NOMO-1 (cell line): ENCODE measurements around the gene KDM4C.
"Not testable (repeated sequence)": the region's sequence is repeated elsewhere in the genome, so short reads cannot be mapped to it uniquely, and the experiment has no call there.

Source experiments
- DNase-seq, 2 experiments: peaks; one replicate each; lab custom pipeline; 2025; ENCODE audit not compliant: unreplicated experiment in 2 of 2; lab: John Stamatoyannopoulos, UW

Gene KDM4C

DNA sequence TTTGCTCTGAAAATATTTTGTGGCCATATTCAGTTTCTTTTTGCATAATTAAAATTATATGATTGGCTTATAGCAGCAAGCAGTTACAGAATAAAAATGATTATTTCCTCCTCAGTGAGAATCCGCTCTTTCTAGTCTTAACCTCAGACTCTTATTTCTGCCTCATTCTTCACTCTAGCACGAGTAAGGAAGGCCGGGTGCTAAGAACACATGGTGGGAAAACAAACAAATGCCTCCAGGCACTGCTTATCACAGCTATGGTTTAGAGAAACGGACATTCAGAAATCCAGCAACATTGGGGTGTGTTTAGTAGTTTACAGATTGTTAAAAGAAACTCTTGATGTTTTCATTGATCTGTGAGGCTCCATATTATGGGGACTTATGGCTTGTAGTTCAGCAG lies 168.7 kb downstream of the KDM4C start:
- no peak for DNase-seq

- DNase-seq = no peak
Observed at GRCh38 chr9:6927838-6928237, 170.1 kb downstream of the KDM4C start.

DNA sequence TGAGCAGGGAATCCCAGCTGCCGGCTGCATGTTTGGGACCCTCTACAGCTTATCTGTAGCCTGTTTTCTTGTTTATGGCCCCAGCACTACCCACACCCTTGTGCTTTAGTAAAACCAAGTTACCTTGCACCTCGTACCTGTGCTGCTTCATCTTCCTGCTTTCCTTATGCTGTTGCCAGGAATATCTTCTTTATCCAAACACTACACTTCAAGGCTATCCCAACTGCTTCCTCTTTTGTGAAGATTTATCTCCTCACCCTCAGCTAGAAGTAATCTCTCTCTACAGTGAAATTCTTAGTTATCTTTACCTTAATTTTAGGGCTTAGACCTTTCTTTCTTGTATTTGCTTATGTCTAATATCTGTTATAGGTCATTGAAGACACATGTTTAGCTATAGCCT lies 171.1 kb downstream of the KDM4C start:
- no peak for DNase-seq

- DNase-seq = no peak
Observed at GRCh38 chr9:6929441-6930215, 171.9 kb downstream of the KDM4C start.

DNA sequence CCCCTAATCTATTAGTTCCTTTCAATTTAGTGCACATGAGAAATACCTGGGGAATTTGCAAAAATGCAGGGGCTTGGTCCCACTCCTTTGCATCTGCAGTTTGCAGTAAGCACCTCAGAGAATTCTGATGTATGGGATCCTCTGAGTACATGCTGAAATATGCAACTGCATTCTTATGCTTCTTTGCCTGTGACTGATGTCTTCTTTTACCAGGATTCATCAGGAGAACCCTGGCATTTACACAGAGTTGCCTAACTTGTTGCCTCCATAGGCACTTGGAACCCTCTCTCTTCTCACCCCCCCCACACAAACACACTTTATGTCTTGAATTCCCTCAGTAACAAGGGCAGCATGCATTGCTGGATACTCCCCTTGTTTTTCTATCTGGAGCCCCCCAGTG lies 173.1 kb downstream of the KDM4C start:
- no peak for DNase-seq

DNA sequence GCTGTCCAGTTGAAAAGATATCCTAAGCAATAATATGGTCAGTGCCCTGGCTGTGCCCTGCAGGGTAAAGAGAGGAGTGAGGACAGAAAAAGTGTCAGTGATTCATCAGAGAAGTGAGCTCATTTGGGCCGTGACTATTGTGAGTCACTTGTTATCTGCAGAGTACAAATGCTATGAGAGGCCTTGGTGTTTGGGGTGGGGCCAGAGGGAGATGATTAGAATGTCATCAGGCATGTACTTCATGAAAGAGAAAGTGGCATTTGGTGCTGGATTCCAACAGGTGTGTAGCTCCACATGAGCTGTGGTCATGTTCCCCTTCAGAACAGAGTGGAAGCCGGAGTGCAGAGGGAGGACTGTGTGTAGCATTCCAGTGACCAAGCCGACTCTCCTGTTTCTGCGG lies 174.1 kb downstream of the KDM4C start:
- DNase-seq = no peak

- DNase-seq = no peak
Observed at GRCh38 chr9:6936103-6936502, 178.3 kb downstream of the KDM4C start.

DNA sequence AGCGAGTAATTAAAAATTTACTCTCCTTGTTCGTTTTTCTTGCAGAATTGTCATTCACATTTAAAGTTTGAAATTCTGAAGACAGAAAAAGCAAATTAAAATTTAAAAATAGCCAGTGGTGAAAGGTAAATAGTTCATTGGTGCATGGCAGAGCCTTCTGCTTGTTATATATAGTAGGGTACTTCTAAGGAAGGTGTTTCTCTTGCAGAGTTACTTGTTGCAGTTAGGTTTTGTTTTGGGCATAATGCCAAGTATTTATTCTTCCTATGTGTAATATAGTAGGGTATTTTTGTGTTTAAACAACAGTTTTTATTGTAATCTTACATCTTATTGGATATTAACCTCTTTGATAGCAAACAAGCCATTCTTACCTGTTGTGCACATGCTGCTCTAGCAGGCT lies 179.4 kb downstream of the KDM4C start:
- DNase-seq = no peak

- DNase-seq = no peak
Observed at GRCh38 chr9:6938447-6938846, 180.7 kb downstream of the KDM4C start.

DNA sequence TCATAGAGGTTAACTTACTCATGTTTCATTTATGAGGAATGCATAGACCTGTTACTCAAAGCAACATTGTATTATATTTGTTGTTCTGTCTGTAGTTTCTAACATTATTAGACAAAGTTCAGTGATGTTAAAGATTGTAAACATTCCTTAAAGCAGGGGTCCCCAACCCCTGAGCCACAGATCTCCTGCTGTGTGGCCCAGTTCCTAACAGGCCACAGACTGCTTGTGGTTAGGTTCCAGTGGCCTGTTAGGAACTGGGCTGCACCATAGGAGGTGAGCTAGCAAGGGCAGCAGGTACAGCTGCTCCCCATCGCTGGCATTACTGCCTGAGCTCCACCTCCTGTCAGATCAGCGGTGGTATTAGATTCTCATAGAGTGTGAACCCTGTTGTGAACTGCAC lies 181.1 kb downstream of the KDM4C start:
- DNase-seq = no peak

GRCh38 chr9:6941501-6941900 lies 183.7 kb downstream of the KDM4C start:
- DNase-seq = no peak

- peak; percentile 34 to 47 for DNase-seq
Observed at GRCh38 chr9:6942406-6942805, 184.6 kb downstream of the KDM4C start.

GRCh38 chr9:6943293-6943692 lies 185.5 kb downstream of the KDM4C start:
- DNase-seq = no peak

DNA sequence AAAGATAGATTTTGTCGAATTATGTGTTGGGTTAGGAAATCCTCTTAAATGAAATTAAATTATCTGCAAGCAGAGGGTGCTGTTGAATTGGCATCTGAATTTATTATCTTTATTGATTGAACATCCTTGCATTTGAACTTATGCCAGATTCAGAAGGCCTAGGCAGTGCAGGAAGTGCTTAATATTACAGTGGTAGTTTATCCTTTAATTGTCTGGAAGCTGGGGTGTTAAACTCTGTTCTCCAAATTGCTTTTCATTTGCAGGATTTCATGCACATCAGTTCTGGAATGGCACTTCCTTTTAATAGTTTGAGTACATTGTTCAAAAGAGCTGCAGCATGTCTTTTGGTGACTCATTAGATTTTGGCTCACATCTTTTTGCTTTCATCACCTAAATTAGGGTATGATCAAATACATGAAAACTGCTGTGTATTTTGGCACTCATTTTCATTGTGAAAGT lies 186.3 kb downstream of the KDM4C start:
- peak in 1 of 2 experiments; percentile 12 for DNase-seq

DNA sequence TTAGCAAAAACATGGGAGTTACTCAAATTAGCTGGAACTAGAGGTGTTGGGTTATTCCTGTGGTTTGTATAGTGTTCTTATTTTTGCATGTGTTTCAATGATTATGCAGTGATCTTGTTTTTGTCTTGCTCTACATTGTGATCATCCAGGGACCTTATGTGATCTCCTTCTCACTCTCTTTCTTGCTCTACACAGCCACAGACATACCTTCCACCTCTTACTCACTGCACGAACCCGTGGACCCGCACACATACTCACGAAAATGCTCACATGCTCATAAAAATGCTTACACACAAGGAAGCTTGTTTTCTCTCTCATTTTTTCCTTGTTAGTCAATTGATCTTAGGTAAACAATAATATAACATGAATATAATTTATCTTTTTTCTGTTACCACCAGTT lies 187.1 kb downstream of the KDM4C start:
- no peak for DNase-seq

DNA sequence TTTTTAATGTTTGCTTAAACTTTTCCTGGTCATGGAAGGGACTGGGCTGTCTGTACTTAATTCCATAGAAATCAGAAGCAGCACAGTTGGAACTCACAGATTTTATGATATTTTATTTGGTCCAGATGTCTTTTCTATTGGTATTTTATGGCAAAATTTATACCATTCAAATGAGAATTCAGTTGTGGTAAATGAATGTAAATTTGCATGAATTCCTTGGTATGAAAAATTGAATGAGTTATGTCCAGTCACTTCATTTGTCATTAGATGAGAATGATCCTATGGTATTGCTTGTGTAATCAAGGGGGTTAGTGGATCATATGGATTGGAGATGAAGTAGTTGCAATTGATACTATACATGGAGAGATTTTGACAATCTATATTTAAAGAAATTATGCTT lies 188.0 kb downstream of the KDM4C start:
- no peak for DNase-seq

- no peak for DNase-seq
Observed at GRCh38 chr9:6946583-6947166, 188.9 kb downstream of the KDM4C start.

- DNase-seq = not testable (repeated sequence)
Observed at GRCh38 chr9:6948921-6949320, 191.1 kb downstream of the KDM4C start.

- no peak for DNase-seq
Observed at GRCh38 chr9:6955251-6955921, 197.6 kb downstream of the KDM4C start.

- no peak for DNase-seq
Observed at GRCh38 chr9:6956879-6957278, 199.1 kb downstream of the KDM4C start.

- peak in 1 of 2 experiments; percentile 6 for DNase-seq
Observed at GRCh38 chr9:6959270-6960000, 201.7 kb downstream of the KDM4C start.
